HG02623 (cell line): ENCODE results near the gene ARHGAP18.

Experiments
- ATAC-seq: cut with Tn5 transposase; IDR thresholded peaks from one replicate; pipeline ENCODE4 v1.9.1; 2021; ENCODE audit warnings: moderate library complexity; ENCODE audit not compliant: unreplicated experiment

The ARHGAP18 gene

GRCh38 chr6:129645830-129646579 is 64.0 kb downstream of the ARHGAP18 start:
- ATAC-seq = no peak

GRCh38 chr6:129645106-129645829 is 64.7 kb downstream of the ARHGAP18 start:
- ATAC-seq = no peak

GRCh38 chr6:129644567-129645015 is 65.4 kb downstream of the ARHGAP18 start:
- ATAC-seq = no peak

DNA sequence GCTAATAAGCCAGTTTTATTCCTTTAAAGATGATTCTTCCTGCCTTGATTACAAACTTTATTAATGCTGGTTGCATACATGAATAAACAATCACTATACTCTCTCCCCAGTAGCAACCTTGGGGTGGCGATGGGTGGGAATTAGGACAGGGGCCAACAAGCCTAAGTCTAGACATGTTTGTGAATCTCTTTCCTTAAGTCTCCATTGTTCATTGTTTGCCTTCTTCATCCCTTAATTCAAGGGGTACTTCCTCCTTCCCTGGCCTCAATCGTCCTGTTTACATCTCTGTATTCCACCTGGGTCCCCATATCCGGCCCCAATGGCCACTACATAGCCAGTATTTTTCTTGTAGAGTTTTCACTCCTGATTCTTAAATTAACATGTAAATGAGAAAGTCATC is 66.0 kb downstream of the ARHGAP18 start:
- ATAC-seq = no peak

- ATAC-seq = no peak
Measured at GRCh38 chr6:129643176-129643575, 66.8 kb downstream of the ARHGAP18 start.

- ATAC-seq = no peak
Measured at GRCh38 chr6:129642322-129642721, 67.7 kb downstream of the ARHGAP18 start.

DNA sequence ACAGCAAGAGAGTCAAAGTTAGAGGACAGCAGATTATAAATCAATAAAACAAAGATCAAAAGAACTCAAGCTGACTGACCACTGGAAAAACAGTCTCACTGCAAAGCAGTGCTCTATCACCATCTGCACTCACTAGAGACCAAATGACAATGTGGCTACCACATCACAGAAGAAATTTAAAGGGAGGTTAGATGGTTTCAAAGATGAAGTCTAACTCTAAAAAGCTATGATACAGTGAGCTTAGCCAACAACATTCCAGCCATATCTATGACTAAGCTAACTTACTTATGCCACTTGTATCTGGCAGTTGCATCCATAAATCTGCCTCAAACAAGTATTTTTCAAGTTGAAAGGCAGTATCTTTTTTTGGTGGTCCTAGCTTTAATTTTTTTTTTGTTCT is 68.6 kb downstream of the ARHGAP18 start:
- no peak for ATAC-seq

DNA sequence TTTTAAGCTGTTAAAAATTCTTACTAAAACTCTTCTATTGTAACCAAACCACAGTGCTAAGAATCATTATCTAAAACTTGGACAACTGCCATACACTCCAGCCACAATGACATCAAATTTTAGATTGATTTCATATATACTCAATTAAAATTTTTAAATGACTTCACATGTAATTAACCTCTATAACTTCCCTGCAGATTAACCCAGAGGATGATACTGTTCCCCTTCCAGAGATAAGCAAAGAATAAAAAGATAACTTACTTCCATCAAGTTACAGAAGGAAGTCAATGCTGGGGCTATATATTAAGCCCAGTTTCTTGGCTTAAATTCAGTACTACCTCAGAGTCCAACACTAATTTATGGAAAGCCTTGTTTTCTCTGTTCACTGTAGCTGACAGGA is 71.3 kb downstream of the ARHGAP18 start:
- ATAC-seq = no peak

DNA sequence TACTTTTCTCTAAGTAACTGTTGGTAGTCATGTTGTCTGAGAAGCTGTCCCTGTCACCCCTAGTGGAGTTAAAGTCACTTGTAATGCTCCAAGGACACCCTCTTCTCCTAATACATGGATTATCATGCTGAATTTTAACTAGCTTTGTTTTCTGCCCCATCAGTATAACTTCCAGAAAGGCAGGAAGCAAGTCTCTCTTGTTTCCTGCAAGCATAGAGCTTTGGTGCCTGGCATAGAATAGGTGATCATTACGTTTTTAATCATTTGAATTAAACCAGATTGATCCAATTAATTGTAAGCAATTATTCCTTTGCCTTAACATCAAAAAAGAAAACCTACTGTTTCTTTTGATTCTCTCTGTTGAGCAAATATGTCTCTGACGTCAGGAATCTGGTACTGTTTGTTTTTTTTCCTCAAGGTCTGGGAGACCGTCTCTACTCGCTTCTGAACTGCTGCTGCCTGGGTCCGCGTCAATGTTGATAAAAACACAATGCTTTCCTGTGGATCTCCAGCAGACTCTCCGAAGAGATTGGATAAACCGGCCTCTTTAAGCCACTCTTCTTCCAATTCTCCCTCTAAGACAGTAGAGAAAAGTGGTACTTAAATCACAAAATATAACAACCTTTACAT is 71.8 kb downstream of the ARHGAP18 start:
- no peak for ATAC-seq

DNA sequence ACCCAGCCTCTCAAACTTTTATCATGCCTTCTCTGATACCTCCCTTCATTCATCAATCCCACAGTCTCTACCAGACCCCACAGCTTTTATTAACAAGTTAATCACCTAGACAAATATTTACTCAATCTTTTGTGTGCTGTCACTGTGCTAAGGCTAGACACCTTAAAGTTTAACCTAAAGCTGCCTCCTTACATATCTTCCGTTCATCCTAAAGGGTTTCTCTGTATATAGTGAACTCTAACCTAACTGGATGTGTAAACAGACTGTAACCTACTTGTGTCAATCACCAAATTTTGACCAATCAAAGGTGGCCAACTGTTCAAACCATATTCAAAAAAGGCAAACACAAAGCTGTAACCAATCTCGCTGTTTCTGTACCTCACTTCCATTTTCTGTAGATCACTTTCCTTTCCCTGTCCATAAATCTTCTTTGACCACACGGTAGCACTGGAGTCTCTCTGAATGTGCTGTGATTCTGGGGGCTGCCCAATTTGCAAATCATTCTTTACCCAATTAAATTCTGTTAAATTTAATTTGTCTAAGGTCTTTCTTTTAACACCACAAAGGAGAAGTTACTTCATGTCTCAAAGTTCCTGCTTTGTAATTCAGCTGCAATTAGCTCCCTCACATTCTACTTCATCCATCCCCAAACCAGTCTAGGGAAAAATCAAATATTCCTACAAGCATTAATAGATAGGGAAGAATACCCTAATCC is 72.5 kb downstream of the ARHGAP18 start:
- ATAC-seq = no peak

GRCh38 chr6:129635396-129636130 is 74.4 kb downstream of the ARHGAP18 start:
- no peak for ATAC-seq

DNA sequence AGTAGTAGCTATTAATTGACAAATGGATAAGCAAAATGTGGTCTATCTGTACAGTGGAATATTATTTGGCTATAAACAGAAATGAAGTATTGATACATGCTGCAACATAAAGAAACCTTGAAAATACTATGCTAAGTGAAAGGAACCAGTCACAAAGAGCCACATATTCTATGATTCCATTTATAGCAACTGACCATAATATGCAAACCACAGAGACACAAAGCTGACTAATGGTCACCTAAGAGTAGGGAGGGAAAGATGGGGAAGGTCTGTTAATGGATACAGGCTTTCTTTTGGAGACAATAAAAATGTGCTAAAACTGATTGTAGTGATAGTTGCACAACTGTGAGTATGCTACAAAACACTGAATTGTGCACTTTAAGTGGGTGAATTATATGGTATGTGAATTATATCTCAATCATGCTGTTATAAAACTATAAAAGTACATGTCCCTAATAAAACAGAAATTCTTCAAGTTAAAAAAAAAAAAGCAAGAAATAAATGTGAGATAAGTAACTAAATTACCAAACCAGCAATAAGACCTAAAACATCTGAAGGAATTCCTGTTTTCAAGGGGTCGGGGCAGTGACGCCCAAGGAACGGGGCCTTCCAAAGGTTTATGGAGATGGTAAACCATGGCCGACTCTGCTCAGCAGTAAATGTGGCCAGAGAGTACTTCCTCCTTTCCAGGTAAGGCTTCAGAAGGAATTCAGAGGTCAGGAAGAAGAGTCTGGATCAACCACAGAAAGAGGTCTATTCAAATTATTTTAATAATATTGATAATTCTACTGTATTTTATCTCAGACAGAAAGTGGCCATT is 75.4 kb downstream of the ARHGAP18 start:
- no peak for ATAC-seq

DNA sequence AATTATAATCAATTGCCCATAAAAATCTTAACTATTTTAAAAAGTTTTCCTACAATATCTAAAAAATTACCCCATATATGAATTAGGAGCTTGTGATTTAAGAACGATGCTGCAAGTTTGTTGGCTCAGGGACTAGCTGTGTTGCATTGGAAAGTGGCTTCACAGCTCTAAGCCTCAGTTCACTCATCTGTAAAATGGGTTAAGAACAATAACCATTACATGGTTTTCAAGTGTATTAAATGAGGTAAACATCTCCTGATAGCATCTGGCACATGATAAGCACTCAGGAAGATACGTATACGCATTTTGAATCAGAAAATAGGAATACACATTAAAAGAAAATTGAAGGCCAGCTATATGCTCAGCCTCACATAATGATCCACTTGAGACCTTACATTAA is 76.4 kb downstream of the ARHGAP18 start:
- no peak for ATAC-seq

DNA sequence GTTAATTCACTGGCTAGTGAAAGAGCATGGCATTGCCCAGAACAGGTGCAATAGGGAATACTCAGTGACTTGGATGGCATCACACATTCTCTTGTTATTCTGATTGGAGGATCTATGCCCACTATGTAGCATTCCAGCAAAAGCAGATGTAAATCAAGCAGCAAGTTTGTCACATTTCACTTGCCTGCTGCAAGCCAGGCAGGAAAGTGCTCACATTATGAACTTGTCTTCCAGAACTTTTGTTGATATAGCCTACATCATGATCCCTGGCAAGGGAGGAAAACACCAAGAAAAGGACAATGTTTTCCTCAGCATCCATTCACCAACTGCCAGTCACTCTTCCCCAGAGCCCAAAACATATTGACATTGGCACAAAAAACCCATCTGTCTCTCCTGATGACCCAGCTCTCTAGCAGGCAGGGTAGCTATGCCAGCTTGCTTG is 77.8 kb downstream of the ARHGAP18 start:
- ATAC-seq = no peak

DNA sequence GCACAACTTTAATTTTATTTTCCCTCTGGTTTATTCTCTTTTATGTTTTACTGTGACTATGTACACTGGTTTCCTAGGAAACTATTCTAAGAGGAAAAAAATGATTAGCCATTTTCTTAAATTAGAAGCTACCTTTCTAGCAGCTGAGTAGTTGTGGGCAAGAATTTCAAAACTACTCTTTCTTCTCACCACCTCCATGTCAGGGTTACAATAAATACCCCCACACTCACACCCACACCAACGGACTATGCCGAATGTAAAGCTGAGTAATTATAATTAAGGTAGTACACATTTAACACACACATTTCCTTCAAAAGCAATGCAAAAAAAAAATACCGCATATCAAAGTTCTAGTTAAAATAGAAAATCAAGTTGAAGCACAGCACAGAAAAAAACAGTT is 78.9 kb downstream of the ARHGAP18 start:
- no peak for ATAC-seq

DNA sequence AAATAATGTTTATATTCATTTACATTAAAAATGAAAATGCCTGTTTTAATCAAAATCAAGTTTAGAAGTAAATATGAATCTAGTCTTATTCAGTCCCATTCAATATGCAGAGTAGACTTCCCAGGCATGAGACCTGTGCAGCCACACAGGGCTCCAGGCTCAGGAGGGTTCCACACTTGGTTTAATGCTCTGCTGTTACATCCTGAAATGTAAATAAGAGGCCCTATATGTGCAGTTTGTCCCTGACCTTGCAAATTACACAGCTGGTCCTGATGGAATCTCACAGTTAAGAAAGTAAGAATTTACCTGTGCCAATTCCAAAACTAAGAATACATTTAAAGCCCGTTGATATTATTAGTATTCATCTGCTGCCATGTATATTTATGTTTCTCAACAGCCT is 79.4 kb downstream of the ARHGAP18 start:
- ATAC-seq = no peak

DNA sequence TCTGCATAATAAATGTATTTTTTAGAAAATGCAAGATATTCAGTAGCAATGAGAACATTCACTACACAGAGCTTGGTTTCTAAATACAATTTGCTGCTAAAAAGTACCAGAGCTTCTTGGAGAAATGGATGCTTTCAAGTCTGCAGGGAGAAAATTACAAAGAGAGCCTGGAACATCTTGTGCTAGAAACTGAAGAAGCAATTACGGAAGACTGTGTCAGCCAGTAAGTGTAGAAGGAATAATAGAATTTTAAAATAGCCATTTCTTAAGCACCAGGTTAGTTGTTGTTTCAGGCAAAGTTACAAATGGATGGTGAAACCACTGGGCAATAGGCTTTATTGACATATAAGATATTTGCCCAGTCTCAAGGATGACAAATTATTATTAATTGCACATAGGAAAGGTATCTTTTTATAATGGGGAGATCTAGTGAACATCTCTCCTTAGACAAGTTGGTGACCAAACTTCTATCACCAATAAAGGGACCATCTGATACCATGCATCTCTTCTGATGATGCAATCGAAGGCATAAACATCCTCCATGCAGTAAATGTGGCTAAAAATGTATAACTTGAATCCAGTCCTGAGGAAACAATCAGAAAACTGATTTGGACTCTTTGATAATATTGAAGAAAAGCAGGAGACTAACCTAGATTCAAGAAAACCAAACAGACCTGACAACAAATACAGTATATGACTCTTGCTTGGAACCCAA is 81.7 kb downstream of the ARHGAP18 start:
- ATAC-seq = no peak

GRCh38 chr6:129624488-129624887 is 85.5 kb downstream of the ARHGAP18 start:
- no peak for ATAC-seq
